GM21367 (cell line): Measurements from ENCODE around the gene TTLL9.

ENCODE experiments used
- ATAC-seq: cut with Tn5 transposase; IDR thresholded peaks from one replicate; pipeline ENCODE4 v1.9.1; 2021; ENCODE audit not compliant: unreplicated experiment

The TTLL9 gene

DNA sequence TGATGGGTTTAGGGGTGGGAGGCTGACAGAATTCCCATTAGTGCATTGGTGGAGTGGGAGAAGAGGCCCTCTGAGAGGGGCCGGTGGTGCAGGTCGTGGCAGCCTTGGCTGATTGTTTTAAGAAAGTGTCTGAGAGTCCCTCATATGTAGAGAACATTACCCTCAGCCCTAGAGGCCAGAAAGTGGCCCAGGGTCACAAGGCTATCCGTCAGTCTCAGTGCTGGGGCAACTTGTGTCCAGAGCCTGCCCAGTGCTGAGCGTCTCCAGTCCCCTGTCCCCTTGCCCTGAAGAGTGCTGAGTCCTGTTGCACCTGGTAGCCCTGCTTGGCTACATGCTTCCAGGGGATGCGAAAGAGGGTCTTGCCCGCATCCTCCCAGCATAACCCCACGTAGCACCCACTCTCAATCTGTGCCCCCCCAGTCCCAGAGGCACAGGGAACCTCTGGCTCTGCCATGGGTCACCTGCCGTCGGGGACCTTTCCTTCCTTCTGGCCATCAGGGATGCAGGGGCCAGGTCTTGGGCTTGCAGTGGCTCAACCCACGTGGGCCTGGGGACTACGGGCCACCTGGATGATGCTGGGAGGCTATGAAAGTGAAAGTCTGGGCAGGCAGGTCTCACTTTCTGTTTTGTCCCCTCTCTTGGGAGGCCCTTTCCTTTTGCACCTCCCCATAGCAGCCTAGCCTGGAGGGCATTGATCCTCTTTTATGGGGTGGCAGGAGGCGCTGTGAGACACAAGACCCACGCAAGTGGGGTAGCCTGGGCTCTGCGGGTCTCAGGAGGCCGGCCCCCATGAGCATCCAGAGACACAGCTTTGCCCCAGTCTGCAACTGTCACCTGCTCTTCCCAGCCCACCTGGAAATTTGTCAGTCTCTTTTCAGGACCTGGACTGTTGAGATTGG is 12.3 kb upstream of the TTLL9 start:
- no peak for ATAC-seq

DNA sequence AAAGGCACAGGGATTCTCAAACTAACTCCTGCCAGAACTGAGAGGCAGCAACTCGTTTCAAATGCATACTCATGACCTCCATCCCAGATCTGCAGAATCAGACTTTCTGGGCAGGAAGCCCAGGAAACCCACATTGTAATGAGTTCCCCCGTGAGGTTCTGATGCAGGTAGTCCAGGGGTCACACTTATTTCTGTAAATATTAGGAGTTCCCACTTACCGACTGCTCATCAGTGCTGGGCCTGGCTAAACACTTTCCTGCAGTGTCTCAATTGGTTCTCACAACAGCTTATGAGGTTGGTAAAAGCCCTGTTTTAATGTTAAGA is 11.7 kb upstream of the TTLL9 start:
- ATAC-seq = no peak

DNA sequence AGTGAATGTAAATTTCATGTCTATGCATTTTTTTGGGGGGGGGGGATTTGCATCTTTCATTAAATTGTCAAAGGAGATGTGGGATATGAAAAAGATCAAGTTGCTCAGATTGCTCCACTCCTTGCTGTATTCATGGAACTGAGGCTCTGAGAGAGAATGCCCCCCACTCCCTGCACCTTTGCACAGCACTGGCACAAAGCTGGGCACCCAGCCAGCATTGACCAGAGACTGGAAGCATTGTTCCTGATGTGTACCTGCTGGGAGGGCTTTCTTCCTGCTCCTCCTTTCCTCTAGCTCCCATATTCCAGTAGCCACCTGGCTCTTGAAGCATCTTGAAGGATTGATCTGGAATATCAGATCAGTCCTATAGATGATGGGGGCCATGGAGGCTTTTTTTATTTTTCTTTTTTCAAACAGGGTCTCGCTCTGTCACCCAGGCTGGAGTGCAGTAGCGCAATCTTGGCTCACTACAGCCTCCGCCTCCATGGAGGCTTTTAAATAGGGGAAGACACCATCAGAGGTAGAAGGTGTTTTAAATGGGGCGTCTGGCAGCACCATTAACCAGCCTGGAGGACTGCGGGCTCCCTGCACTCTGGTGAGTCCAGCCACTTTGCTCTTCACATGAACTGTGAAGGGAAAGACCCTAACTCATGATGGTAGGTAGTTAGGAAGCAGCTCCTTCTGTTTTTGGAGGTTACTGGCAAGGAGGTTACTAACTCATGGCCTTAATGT is 11.0 kb upstream of the TTLL9 start:
- no peak for ATAC-seq

DNA sequence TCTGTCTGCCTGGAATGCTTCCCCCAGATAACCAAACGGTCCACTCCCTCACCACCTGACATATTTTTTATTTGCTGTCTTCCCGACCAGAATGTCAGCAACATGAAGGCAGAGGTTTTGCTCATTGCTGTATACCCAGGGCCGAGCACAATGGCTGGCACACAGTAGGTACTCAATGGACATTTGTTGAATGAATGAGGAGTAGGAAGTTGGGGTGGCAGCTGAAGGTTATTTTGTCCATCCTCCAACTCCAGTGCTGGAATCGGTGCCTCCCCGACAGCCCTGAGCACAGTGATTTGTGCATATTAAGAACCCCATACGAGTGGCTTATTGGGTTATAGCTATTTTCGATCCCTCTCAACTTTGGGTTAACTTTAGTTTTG is 10.4 kb upstream of the TTLL9 start:
- ATAC-seq = no peak

DNA sequence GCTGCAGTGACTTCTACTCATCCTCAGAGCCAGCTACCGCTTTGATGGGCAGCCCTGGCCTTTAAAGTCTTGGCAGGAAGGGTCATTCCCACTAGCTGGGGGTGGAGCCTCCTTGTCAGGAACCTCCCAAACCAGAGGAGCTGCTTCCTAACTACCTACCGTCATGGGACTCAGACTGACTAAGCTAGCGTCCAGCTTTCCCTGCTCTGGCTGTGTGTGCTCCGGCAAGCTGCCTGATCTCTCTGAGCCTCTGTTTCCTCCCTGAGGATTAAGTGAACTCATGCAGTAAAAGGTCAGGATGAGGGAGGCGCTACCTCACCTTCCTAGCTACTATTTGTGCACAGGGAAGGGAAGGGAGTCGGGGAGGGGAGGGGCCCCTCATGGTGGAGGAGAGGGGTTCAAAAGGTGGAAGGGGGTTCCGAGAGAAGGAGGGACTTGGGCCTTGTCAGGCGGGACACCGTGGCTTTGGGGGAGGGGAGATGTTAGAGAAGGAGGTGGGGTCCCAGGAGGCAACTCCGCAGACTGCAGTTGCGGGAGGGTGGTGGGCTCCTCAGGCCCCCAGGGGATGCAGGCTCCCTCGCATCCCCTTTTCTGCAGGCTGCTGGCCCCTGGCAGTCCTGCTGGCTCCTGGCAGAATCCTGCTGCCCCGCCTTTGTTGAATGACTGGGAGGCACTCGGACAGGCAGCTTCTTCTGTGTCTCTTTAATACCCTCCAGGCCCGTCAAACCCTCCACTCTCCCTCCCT is 9.9 kb upstream of the TTLL9 start:
- no peak for ATAC-seq

DNA sequence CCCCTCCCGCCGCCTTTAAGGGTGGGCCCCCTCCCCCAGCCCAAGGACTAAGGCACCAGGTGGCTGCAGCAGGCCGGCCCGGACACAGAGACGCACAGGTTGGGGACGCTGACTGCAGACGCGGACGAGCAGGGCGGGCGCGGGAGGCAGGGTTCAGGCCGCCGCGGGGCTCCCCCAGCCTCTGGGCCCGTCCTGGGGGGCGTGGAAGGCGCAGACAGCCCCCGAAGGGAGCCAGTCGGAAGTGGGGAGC is 9.4 kb upstream of the TTLL9 start:
- ATAC-seq = no peak

DNA sequence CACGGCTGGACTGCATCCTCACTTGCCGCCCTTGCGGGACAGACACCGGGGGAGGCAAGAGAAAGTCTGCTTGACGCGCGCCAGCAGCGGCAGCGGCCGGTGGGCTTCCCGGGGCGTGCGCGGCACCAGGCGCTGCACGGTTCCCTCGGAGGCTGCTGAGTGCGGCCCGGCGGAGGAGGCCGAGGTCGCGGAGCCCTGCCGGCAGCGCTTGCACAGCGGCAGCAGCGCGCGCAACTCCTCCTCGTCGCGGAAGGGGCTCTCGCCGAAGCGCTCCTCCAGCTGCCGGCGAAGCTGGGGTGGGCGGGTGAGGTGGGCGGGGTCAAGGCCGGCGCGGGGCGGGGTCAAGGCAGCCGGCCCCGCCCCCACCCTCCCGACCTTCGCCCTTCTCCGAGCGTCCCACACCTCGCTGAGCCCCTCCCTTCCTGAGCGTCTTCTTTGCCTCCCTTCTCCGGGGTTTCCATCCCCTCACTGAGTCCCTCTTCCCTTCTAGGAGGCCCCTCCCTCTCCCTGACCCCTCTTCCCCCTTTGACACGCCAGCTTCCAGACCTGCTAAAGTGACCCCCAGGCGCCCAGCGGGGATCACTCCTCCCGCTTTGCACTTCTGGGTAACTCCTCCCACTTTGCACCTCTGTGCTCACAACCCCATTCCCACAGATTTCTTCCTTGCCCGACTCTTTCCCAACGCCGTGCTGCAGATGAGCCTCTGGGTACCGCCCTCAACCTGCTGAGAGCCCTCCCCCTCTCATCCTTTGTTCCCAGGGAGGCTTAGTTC is 8.9 kb upstream of the TTLL9 start:
- ATAC-seq = no peak

DNA sequence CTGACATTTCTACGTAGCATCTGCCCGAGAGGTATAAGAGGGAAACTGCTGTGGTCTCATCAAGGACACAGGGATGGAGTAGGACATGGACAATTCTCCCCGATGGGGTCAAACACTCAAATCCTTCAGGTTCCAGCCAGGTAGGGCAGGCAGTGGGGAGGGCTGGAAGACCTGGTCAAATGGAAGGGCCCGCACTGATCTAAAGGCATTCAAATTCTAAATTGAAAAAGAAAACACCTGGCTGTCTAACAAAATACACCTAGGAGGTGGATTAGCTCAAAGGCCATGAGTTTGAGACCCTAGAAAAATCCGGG is 8.3 kb upstream of the TTLL9 start:
- ATAC-seq = no peak

DNA sequence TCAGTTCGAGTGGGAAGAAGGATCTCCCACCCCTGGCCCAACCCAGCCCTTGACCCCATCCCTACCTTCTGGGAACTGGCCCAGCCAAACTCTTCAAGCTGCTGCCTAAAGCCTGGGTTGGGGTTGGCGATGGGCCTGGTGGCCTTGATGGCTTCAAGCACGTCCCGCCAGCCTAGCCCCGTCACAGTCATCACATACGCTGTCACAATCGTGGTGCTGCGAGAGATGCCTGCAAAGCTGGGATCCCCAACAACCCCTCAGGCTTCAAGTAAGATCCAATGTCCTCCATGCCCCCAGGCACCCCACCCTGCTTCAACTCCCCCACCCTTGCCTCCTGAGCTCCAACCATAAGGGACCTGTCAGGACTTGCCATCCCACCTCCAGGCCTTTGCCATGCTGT is 7.9 kb upstream of the TTLL9 start:
- ATAC-seq = no peak

DNA sequence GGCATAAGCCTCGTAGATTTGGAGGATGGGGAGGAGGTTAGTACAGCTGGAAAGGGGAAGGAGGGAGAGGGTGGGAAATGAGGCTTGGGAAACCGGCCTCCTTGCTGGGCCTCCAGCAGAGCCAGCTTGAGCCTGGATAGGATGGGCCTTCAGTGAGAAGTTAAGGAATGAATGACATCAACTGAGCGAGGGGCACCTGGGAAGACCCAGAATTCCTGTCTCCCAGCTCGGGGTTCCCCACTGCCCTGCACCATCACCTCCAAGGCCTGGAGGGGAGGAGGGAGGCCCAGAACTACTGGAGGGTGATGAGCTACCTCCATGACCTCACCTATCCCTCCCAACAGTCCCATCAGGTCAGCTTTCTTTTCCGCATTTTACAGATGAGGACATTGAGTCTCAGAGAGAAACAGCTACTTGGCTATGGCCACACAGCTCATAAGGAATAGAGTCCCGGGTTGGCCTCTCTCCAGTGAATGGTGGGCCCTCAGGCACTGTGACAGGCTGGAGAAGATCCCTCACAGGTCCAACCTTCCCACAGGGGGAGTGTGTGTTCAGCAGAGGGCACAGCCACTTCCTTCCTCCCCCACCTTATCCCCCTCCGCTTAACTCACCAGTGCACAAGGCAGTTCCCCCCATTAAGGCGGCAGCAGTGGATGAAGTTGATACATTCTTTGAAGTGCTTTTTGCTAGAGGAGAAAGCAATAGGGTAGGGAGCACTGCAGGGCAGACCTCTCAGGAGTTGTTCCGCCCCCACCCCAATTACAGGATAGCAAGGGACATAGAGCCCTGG is 6.9 kb upstream of the TTLL9 start:
- no peak for ATAC-seq

DNA sequence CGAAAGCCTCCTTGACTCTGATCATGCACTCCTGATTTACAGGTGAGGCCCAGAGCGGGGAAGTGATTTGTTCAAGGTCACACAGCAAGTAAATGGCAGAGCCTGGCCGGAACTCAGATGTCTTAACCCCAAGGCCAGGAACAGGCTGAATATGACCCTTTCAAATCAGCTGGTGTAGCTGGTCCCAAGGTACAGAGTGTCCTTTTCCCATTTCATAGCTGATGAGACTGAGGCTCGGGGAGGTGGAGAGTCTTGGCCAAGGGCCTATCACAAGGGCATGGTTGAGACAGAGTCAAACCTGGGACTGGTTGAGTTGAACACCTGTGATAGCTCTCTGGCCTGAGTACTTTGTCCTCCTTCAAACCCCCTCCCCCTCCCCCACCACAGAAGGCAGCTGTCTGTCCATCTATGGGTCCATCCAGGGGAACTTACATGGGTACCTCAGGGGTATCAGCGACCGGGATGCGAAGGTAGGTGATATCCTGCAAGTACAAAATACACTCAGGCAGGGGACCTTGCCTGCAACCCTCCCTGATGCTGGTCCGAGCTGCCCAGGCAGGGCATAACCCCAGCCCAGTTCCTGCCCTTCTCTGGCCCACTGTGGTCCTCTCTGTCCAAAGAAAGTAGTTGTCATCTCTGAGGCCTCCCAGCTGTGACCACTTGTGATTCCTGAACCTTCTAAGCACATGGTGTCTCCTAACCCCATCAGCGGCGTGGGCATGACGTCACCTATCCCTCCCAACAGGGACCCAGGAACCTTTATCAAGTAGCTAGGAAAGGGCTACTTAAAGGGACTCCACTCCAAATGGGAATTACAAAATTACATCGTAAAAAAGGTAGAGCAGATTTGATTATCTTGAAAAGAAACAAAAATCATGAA is 5.7 kb upstream of the TTLL9 start:
- ATAC-seq = no peak

DNA sequence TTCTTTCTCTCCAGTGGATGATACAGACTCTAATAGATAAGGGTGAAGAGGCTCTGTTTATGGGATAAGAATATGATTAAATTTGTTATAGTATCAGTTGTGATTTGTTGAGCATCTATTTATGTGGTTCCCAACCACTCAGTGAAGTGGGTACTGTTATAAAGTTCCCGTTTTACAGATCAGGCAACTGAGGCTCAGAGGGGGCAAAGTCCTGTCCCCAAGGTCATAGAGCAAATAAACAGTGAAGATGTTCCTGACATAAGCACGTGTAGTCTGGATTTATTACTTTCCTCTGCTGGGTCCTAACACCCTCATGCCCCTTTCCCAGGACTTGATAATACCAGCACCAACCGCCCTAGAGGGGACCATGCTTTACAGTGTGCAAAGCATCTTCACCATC is 4.2 kb upstream of the TTLL9 start:
- ATAC-seq = no peak

DNA sequence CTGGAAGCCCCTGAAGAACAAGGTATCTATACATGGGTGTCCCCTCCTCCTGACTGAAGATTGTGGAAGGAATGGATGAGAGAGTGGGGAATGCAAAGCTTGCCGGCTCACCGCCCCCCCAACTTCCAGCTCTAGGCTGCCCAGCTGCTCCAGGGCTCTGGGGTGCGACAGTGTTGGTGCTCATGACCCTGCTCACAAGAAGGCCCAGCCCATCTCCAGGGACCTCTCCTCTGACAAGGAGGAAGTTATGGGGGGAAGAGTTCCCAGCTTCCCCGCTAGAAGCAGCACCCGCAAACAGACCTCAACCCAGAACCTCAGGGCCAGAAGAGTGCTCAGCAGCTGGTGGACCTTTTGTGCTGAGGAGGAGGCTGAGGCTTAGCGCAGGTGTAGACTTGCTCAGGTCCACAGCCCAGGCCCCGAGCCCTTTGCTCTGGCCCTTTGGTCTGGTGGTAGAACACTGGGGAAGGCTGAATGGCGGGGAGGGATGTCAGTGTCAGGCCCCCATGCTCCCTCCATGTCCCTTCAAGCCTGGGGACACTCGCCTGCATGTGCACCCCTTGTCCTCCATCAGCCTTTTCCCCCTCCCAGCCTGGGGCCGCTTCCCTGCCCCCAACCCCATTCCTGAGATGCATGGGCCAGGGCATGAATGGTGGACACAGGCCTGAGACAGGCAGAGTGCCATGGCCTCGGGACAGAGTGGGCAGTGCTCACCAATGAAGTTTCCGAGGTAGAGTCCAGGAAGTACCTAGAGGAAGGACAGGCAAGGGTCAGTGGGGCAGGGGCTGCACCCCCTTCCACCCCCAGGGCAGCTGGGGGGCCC is 1.4 kb upstream of the TTLL9 start:
- no peak for ATAC-seq

DNA sequence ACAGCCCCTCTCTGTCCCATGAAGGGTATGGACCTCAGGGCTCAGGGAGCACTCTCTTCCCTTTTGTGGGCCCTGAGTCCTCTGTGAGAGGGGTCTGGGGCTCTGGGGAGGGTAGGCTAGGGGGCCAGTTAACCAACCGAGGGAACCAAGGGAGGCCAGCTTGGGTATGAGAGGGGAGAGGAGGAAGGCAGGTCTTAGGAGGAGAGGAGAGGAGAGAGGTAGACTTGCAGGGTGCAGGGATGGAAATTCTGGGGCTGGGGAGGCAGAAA is 827 bp upstream of the TTLL9 start:
- ATAC-seq = no peak

DNA sequence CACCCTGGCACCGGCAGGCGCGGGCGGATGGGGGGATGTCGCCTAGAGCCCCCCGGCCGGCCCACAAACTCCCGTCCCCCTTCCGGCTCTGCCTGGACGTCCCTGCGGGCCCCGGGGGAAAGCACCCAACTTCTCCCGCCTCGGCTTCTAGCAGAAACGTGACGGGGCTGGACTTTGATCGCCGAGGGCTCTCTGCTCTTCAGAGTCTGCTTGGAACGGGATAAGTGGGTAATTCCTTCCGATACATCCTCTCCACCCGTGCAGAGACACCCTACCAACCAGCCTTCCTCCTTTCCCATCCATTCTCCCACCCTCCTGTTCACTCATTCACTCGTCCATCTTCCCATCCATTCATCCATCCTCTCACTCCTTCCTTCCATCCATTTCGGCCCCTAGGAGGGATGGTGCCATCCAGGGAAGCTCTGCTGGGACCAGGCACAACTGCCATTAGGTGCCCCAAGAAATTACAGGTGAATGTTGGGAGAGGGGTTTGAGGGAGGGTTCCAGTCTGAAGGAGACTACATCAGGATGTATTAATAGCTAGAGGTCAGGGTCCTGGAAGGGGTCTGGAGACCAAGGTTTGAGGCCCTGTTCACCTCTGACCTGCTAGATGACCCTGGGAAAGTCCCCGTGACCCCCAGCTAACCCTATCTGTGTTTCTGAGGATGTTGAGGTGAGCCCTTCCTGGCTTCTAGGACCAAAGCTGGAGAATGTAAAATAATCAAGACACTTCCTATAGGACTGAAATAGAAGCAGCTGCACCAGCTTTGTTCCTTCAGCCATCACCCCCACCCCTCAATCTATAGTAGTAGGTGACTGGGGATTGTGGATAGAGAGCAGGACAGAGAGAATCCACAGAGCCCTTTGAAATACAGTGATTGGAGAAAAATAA is 538 bp downstream of the TTLL9 start:
- ATAC-seq = no peak

DNA sequence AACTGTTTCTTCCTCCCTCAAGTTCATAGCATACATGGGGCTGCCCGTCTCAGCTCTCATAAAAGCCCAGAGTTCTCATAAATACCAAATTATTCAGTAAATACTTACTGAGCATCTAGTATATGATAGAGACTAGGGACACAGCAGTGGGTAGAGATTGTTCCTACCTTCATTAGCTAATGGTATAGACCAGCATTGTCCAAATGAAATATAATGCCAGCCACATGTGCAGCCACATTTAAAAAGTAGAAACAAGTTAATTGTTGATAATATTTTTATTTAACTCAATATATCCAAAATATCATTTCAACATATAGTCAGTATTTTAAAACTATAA is 1.2 kb downstream of the TTLL9 start:
- ATAC-seq = no peak

DNA sequence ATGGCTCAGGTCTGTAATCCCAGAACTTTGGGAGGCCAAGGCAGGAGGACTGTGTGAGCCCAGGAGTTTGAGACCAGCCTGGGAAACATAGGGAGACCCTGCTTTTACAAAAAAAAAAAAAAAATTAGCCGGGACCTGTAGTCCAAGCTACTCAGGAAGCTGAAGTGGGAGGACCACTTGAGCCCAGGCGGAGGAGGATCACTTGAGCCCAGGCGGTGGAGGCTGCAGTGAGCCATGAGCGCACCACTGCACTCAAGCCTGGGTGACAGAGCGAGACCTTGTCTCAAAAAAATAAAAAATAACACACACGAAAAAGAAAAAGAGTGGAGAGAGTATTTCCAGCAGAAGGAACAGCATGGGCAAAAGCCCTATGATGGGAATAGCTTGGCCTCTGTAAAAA is 2.0 kb downstream of the TTLL9 start:
- no peak for ATAC-seq

DNA sequence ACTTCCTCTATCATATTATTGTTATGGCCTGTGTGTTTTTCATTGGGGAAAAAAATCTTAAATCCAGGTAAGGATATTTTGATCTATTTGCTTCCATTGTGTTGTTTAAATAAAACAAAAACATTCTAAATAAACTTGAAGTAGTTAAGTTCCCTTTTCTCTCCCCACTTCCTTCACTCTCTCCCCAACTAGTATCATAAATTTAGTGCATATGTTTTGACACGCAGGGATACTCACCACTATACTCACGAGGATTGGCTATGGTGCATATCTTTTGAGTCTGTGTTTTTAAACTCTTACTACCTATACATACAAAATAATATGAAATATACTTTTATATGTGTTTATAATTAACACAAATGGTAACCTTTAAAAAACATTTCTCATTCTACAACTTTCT is 5.2 kb downstream of the TTLL9 start:
- ATAC-seq = no peak

DNA sequence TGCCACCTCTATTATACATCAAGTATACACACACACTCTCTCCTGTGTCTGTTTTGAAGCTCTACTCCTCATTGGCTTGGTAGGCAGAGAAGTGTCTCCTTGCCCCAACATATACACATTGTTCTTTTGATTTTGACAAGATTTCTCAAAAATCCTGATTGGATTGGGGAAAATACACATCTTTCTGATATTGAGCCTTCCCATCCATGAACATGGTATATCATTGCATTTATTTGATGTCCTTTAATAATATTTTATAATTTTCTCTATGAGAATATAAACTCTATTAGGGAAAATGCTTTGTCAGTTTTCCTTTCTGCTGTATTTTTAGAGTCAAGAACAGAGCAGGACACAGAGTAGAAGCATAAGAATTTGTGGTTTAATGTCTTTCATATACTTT is 7.2 kb downstream of the TTLL9 start:
- no peak for ATAC-seq
